GM12878 (cell line): Measurements from ENCODE around the gene RFXAP. TPM values are rescaled to one million over a fixed set of nuclear protein-coding genes. Genes with fewer than 3 reads are reported as not detected.

Source experiments
- ATAC-seq: fragments of 200-7000 bp; cut with Tn5 transposase; 3 replicates; pipeline ENCODE4 v1.9.1; 2020; ENCODE audit warnings: mild to moderate bottlenecking, moderate library complexity
- BruUV-seq: library from RNA; stranded (reverse); fragments of 400-500 nt; replicated peaks from 2 replicates; lab custom pipeline; 2021; lab: Mats Ljungman, UMichigan
- CTCF ChIA-PET: fragments of 300-600 bp; sonication (Branson Sonifier 250); formaldehyde crosslinking; extraction: SDS; loops from one replicate; lab custom pipeline; 2021; ENCODE audit warnings: inconsistent platforms; lab: Yijun Ruan, JAX
- POLR2A ChIA-PET: fragments of 350-600 bp; formaldehyde crosslinking; extraction: SDS; loops from one replicate; lab custom pipeline; 2021; ENCODE audit warnings: inconsistent platforms; lab: Charles Lee
- RAD21 ChIA-PET: fragments of 300-600 bp; sonication (Branson Sonifier 250); formaldehyde crosslinking; loops from one replicate; lab custom pipeline; 2023; ENCODE audit warnings: antibody characterized with exemption; ENCODE audit not compliant: unreplicated experiment; lab: Charles Lee
- SMC1A ChIA-PET: fragments of 300-600 bp; sonication (Branson Sonifier 250); formaldehyde crosslinking; loops from one replicate; lab custom pipeline; 2023; ENCODE audit not compliant: unreplicated experiment, uncharacterized antibody; lab: Charles Lee
- DNase-seq: peaks from one replicate; pipeline ENCODE4 v3.0.0-alpha.2; 2011; ENCODE audit warnings: low read depth, low spot score
- FAIRE-seq: peaks from 3 replicates; lab custom pipeline; 2011; peaks lifted over from hg19 to GRCh38; lab: Jason Lieb, UNC
- H2AFZ ChIP-seq: 2 replicates; pipeline ENCODE4 v1.6.0; 2011; ENCODE audit warnings: low read depth, low read length, control low read depth; ENCODE audit not compliant: control insufficient read depth
- H3K27ac ChIP-seq: 2 replicates; pipeline ENCODE4 v1.5.1; 2011; ENCODE audit warnings: control low read depth; ENCODE audit not compliant: control insufficient read depth, insufficient read depth
- H3K27me3 ChIP-seq, 2 experiments: replicated peaks in 1 of 2; 2 replicates each; pipeline versions ENCODE4 v1.6.0 to v1.6.1; 2011; ENCODE audit warnings: low read length in 1 of 2; ENCODE audit not compliant: control insufficient read depth in 2 of 2, insufficient read depth in 2 of 2
- H3K36me3 ChIP-seq, 2 experiments: 2 replicates each; pipeline ENCODE4 v1.5.1; 2011; ENCODE audit warnings: low read length in 1 of 2; ENCODE audit not compliant: control insufficient read depth in 2 of 2, insufficient read depth in 2 of 2
- H3K4me1 ChIP-seq: 2 replicates; pipeline ENCODE4 v1.6.1; 2011; ENCODE audit warnings: mild to moderate bottlenecking, low read length, moderate library complexity, mixed read lengths; ENCODE audit not compliant: control insufficient read depth, insufficient read depth
- H3K4me2 ChIP-seq: 2 replicates; pipeline ENCODE4 v1.6.0; 2011; ENCODE audit warnings: control low read depth; ENCODE audit not compliant: control insufficient read depth, insufficient read depth
- H3K4me3 ChIP-seq: fragments of 200-600 bp; sonication (generic); 2 replicates; pipeline ENCODE4 v1.5.1; 2016
- H3K79me2 ChIP-seq: 2 replicates; pipeline ENCODE4 v1.6.0; 2011; ENCODE audit warnings: low read length; ENCODE audit not compliant: control insufficient read depth, insufficient read depth
- H3K9ac ChIP-seq: 2 replicates; pipeline ENCODE4 v1.8.0; 2011; ENCODE audit warnings: low read length, control low read depth, mixed read lengths; ENCODE audit not compliant: control insufficient read depth, insufficient read depth
- H3K9me3 ChIP-seq: replicated peaks from 3 replicates; pipeline ENCODE4 v1.5.1; 2011; ENCODE audit warnings: mild to moderate bottlenecking, low read length; ENCODE audit not compliant: control insufficient read depth, insufficient read depth
- H4K20me1 ChIP-seq: 2 replicates; pipeline ENCODE4 v1.6.0; 2011; ENCODE audit not compliant: control insufficient read depth, insufficient read depth
- ASH2L ChIP-seq: fragments of 300-600, 200-600 bp; sonication (generic); IDR thresholded peaks from 2 replicates; pipeline ENCODE4 v1.6.1; 2017; ENCODE audit warnings: low read depth, mild to moderate bottlenecking, borderline replicate concordance
- BRCA1 ChIP-seq: IDR thresholded peaks from 2 replicates; pipeline ENCODE4 v1.6.1; 2011; ENCODE audit warnings: low read depth, low read length, improper control_type of control experiment
- E4F1 ChIP-seq: fragments of 450-650 bp; IDR thresholded peaks from 2 replicates; pipeline ENCODE4 v1.6.1; 2018; ENCODE audit warnings: borderline replicate concordance, mild to moderate bottlenecking; ENCODE audit not compliant: partially characterized antibody
- HSF1 ChIP-seq: fragments of 150-350 bp; IDR thresholded peaks from 2 replicates; pipeline ENCODE4 v1.6.1; 2014; ENCODE audit warnings: mild to moderate bottlenecking, low read depth, low read length
- MTA3 ChIP-seq: IDR thresholded peaks from 2 replicates; pipeline ENCODE4 v1.6.1; 2012; ENCODE audit warnings: low read length, inconsistent platforms, borderline replicate concordance
- PAX5 ChIP-seq: IDR thresholded peaks from 2 replicates; pipeline ENCODE4 v1.6.1; 2011; ENCODE audit warnings: low read depth, low read length, borderline replicate concordance
- RUNX3 ChIP-seq: IDR thresholded peaks from 2 replicates; pipeline ENCODE4 v1.6.1; 2012; ENCODE audit warnings: low read length, inconsistent platforms
- TBL1XR1 ChIP-seq: IDR thresholded peaks from 2 replicates; pipeline ENCODE4 v1.6.1; 2012; ENCODE audit warnings: low read depth, low read length, improper control_type of control experiment
- ZBTB11 ChIP-seq: fragments of 450-650 bp; formaldehyde crosslinking; IDR thresholded peaks from 2 replicates; pipeline ENCODE4 v1.5.0; 2022; ENCODE audit warnings: mild to moderate bottlenecking, missing genetic modification characterization
- ZNF384 ChIP-seq: IDR thresholded peaks from 2 replicates; pipeline ENCODE4 v1.6.1; 2012; ENCODE audit warnings: low read depth, mild to moderate bottlenecking, low read length, improper control_type of control experiment, borderline replicate concordance
- WGBS: methylation state at CpG from one replicate; pipeline ENCODE4 v1.1.6; 2016; ENCODE audit warnings: low lambda C conversion rate; ENCODE audit not compliant: insufficient replicate concordance, insufficient coverage; ENCODE audit errors: missing lambda C conversion rate; 5-methylcytosine and 5-hydroxymethylcytosine counted together
- in situ Hi-C: fragments of 300-500 bp; cut with MboI; formaldehyde crosslinking; loops from 9 replicates; pipeline ENCODE4 v1.14.3; 2018; ENCODE audit warnings: mixed read lengths
- intact Hi-C: fragments of 100-400 bp; cut with micrococcal nuclease; formaldehyde crosslinking; loops from one replicate; pipeline ENCODE4 v1.14.2; 2022; ENCODE audit not compliant: unreplicated experiment
- polyA plus RNA-seq, 11 experiments: library from polyadenylated mRNA; depleted of rRNA in 4 of 11; unstranded in 6 of 11; stranded (reverse) in 5 of 11; fragments of >200 nt; fragmentation: Nextera tagmentation in 4 of 11; fragmentation: Illumina TruSeq in 1 of 11; extraction: Ambion mirVana in 4 of 11; extraction: Trizol in 1 of 11; gene quantifications; 1 replicate in 1 of 11; 2 replicates in 10 of 11; pipeline versions ENCODE4 v1.2.1 to v1.2.3, GENCODE V29; 2011 to 2016; ENCODE audit warnings: inconsistent platforms in 2 of 11, missing spikeins in 2 of 11, low read depth in 1 of 11
- total RNA-seq, 4 experiments: library from RNA; depleted of rRNA in 3 of 4; stranded (reverse); fragments of >200 nt in 3 of 4; fragmentation: Illumina TruSeq in 1 of 4; extraction: Trizol in 1 of 4; gene quantifications; 2 replicates each; pipeline versions ENCODE4 v1.2.1 to v1.2.3, GENCODE V29; 2013 to 2021

RFXAP gene
- total and polyA plus RNA-seq, 10 of the 15 experiments (the other 5 are each of a cell fraction or from before 2014, with no cell fraction given) = 3.4 to 13.3 (median 7.7) TPM

DNA sequence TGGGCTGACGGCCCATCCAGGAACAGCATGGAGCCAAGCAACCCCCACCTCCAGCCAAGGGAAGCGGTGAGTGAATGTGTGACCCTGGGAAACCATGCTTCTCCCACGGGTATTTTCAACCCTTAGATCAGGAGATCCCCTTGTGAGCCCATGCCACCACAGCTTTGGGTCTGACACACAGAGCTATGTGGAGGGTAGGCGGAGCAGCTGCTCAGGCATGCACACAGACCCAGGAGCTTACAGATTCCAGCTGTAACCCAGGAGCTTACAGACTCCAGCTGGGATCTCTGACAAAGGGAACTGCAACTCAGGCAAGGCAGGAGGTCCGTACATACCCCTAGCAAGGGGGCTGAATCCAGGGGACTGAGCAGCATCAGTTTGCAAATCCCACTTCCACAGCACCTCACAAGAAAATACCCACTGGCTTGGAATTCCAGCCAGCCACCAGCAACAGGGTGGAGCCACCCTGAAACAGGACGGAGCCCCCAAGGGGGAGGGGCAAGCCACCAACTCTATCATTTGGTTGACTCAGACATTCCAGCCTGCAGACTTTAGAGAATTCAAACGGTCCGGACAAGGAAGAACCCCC lies 40.8 kb upstream of the RFXAP start (continued):
- TF ChIP-seq ZNF384 = no peak
- TF ChIP-seq PAX5 = 0 out of 2 replicates have a peak, but pooled peaks have one; percentile 24
- no peak for TF ChIP-seq HSF1
- TF ChIP-seq RUNX3 = 0 out of 2 replicates have a peak, but pooled peaks have one; percentile 23

DNA sequence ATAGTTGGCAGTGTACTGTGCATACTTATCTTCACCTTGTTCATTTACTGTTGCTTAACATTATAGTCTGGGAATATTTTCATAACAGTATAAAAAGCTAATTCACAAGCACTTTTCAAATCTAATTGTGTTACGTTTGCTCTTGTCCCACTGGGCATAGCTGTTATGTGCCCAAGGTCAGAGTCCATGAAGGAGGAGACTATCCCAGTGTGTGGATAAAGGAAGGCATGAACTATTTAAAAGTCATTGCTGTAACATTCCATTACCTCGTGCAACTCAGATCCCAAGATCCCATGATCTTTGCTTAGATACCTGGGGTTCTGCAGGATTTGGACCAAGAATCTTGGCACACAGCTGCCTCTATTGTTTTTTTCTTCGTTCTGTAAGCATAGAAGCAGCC lies 35.1 kb upstream of the RFXAP start:
- H3K4me2 ChIP-seq = no peak overlapping the region
- no peaks in the 10 kb centered on the region for H3K79me2 ChIP-seq
- POLR2A ChIA-PET = no interaction called here
- CTCF ChIA-PET = no interaction called here
- no peaks in the 10 kb centered on the region for H4K20me1 ChIP-seq
- H3K4me3 ChIP-seq = no peak overlapping the region
- H3K9me3 ChIP-seq = no peaks in the 10 kb centered on the region; the same call in 2 of the 3 replicates
- RAD21 ChIA-PET = no interaction called here
- no peak for TF ChIP-seq BRCA1
- TF ChIP-seq TBL1XR1 = no peak
- TF ChIP-seq E4F1 = no peak
- no peak for TF ChIP-seq ASH2L
- no peak for TF ChIP-seq MTA3
- no peak for TF ChIP-seq ZBTB11
- in situ Hi-C loops = no loop called here
- no peak overlapping the region for H2AFZ ChIP-seq
- H3K27ac ChIP-seq = no peak overlapping the region
- intact Hi-C loops = no loop called here
- H3K27me3 ChIP-seq = no peaks in the 10 kb centered on the region
- WGBS = 12% methylated on average over 3 of the region's 3 CpGs
- no peak for FAIRE-seq
- no peaks in the 10 kb centered on the region for H3K4me1 ChIP-seq
- no TSS peak for BruUV-seq
- SMC1A ChIA-PET = no interaction called here
- H3K36me3 ChIP-seq = no peaks in the 10 kb centered on the region
- DNase-seq = no peak
- ATAC-seq = no peak
- no peak overlapping the region for H3K9ac ChIP-seq
